NCI-H187 (cell line): ENCODE measurements around the gene ZFYVE21.
"Not testable (repeated sequence)": the region's sequence is repeated elsewhere in the genome, so short reads cannot be mapped to it uniquely, and the experiment has no call there.

Experiments
- DNase-seq, 2 experiments: peaks; one replicate each; lab custom pipeline; 2025; lab: John Stamatoyannopoulos, UW

ZFYVE21 gene

GRCh38 chr14:103763730-103764488, 48.3 kb downstream of the ZFYVE21 start:
- no peak for DNase-seq

- no peak for DNase-seq
These were observed 49.9 kb downstream of the ZFYVE21 start for GRCh38 chr14:103765526-103765925.

- no peak for DNase-seq
These were observed 51.8 kb downstream of the ZFYVE21 start for GRCh38 chr14:103767336-103767894.

- no peak for DNase-seq
These were observed 54.9 kb downstream of the ZFYVE21 start for GRCh38 chr14:103770500-103770899.

- DNase-seq, result no peak
These were observed 55.3 kb downstream of the ZFYVE21 start for GRCh38 chr14:103770902-103771301.

GRCh38 chr14:103772078-103772712, 56.6 kb downstream of the ZFYVE21 start:
- DNase-seq, result no peak

GRCh38 chr14:103773521-103773920, 57.9 kb downstream of the ZFYVE21 start:
- no peak for DNase-seq

GRCh38 chr14:103775506-103775905, 59.9 kb downstream of the ZFYVE21 start:
- DNase-seq, result no peak

- not testable (repeated sequence) for DNase-seq
These were observed 60.7 kb downstream of the ZFYVE21 start for GRCh38 chr14:103776319-103776718.

GRCh38 chr14:103782376-103782775, 66.8 kb downstream of the ZFYVE21 start:
- no peak for DNase-seq
